Measurements from ENCODE around the gene PLEKHA7. TPM values are rescaled to one million over a fixed set of nuclear protein-coding genes. Genes with fewer than 3 reads are reported as not detected.

Gene PLEKHA7
- total RNA-seq, 1 experiment from 2014 or later = 1.7 TPM

- Histone ChIP-seq H3K36me3 (ENCODE audit: insufficient read depth, low read length, poor library complexity, severe bottlenecking) (no peaks in the 10 kb centered on the region), H3K4me1 (ENCODE audit: insufficient read depth, low read length, poor library complexity, severe bottlenecking) (peaks cover 5% of the 10 kb centered on the region), H3K27ac (ENCODE audit: low read depth, low read length, poor library complexity, severe bottlenecking) (no peak overlapping the region), H3K9me3 (ENCODE audit: low read depth, low read length, poor library complexity, severe bottlenecking) (peaks cover 12% of the 10 kb centered on the region), H3K4me3 (ENCODE audit: low read depth, low read length, poor library complexity, severe bottlenecking) (no peak overlapping the region), H3K27me3 (replicated peaks; ENCODE audit: insufficient read depth, low read depth, low read length, poor library complexity) (no peaks in the 10 kb centered on the region)
- no peak for TF ChIP-seq CTCF (conservative IDR thresholded peaks at IDR 0.05; ENCODE audit: low read depth, low read length)
- no peak for TF ChIP-seq EZH2 (IDR thresholded peaks at IDR 0.05; ENCODE audit: borderline replicate concordance, low read depth, low read length, poor library complexity, severe bottlenecking)
- ChIA-PET POLR2A (ENCODE audit: low non-redundant PET) (interaction anchor here (0.6 kb wide), 1 partner anchor 10 kb away, joined by 3 read pairs; no protein-coding TSS in a partner anchor), CTCF (no interaction called here)
- intact Hi-C loops (cut with micrococcal nuclease; ENCODE audit: unreplicated experiment) = no loop called here
- no TSS peak for BruUV-seq (replicated peaks)
- DNase-seq (ENCODE audit: low spot score) = no peak
Observed at GRCh38 chr11:16891964-16892363, 122.2 kb downstream of the PLEKHA7 start.

GRCh38 chr11:16891165-16891564 is 123.0 kb downstream of the PLEKHA7 start:
- Histone ChIP-seq H3K4me3 (ENCODE audit: low read depth, low read length, poor library complexity, severe bottlenecking) (no peak overlapping the region), H3K27me3 (replicated peaks; ENCODE audit: insufficient read depth, low read depth, low read length, poor library complexity) (no peaks in the 10 kb centered on the region), H3K9me3 (ENCODE audit: low read depth, low read length, poor library complexity, severe bottlenecking) (peaks cover 12% of the 10 kb centered on the region), H3K36me3 (ENCODE audit: insufficient read depth, low read length, poor library complexity, severe bottlenecking) (no peaks in the 10 kb centered on the region), H3K4me1 (ENCODE audit: insufficient read depth, low read length, poor library complexity, severe bottlenecking) (no peaks in the 10 kb centered on the region), H3K27ac (ENCODE audit: low read depth, low read length, poor library complexity, severe bottlenecking) (no peak overlapping the region)
- no peak for TF ChIP-seq CTCF (conservative IDR thresholded peaks at IDR 0.05; ENCODE audit: low read depth, low read length)
- TF ChIP-seq EZH2 (IDR thresholded peaks at IDR 0.05; ENCODE audit: borderline replicate concordance, low read depth, low read length, poor library complexity, severe bottlenecking) = no peak
- intact Hi-C loops (cut with micrococcal nuclease; ENCODE audit: unreplicated experiment) = no loop called here
- no peak for DNase-seq (ENCODE audit: low spot score)
- ChIA-PET POLR2A (ENCODE audit: low non-redundant PET) (no interaction called here), CTCF (no interaction called here)
- no TSS peak for BruUV-seq (replicated peaks)

GRCh38 chr11:16890442-16890841 is 123.8 kb downstream of the PLEKHA7 start:
- intact Hi-C loops (cut with micrococcal nuclease; ENCODE audit: unreplicated experiment) = no loop called here
- Histone ChIP-seq H3K4me1 (ENCODE audit: insufficient read depth, low read length, poor library complexity, severe bottlenecking) (no peaks in the 10 kb centered on the region), H3K27me3 (replicated peaks; ENCODE audit: insufficient read depth, low read depth, low read length, poor library complexity) (no peaks in the 10 kb centered on the region), H3K4me3 (ENCODE audit: low read depth, low read length, poor library complexity, severe bottlenecking) (no peak overlapping the region), H3K27ac (ENCODE audit: low read depth, low read length, poor library complexity, severe bottlenecking) (no peak overlapping the region), H3K9me3 (ENCODE audit: low read depth, low read length, poor library complexity, severe bottlenecking) (peaks cover 12% of the 10 kb centered on the region), H3K36me3 (ENCODE audit: insufficient read depth, low read length, poor library complexity, severe bottlenecking) (no peaks in the 10 kb centered on the region)
- ChIA-PET CTCF (no interaction called here), POLR2A (ENCODE audit: low non-redundant PET) (no interaction called here)
- TF ChIP-seq EZH2 (IDR thresholded peaks at IDR 0.05; ENCODE audit: borderline replicate concordance, low read depth, low read length, poor library complexity, severe bottlenecking) (no peak), CTCF (conservative IDR thresholded peaks at IDR 0.05; ENCODE audit: low read depth, low read length) (no peak)
- DNase-seq (ENCODE audit: low spot score) = no peak
- BruUV-seq (replicated peaks) = no TSS peak
